SK-N-MC (cell line): ENCODE data around the gene SLC4A9.

ENCODE experiments used
- DNase-seq: peaks from one replicate; pipeline ENCODE4 v3.0.0-alpha.2; 2011; ENCODE audit warnings: low read depth, low spot score
- H3K27ac ChIP-seq: fragments of 200-600 bp; sonication (generic); 2 replicates; pipeline ENCODE4 v1.5.1; 2016; ENCODE audit warnings: mixed run types
- H3K36me3 ChIP-seq: fragments of 200-600 bp; sonication (generic); 2 replicates; pipeline ENCODE4 v1.6.1; 2017; ENCODE audit warnings: antibody characterized with exemption, low read length, mixed read lengths; ENCODE audit not compliant: insufficient read depth
- H3K4me3 ChIP-seq: fragments of 200-600 bp; sonication (generic); 2 replicates; pipeline ENCODE4 v1.5.1; 2016
- H3K9ac ChIP-seq: fragments of 200-600 bp; sonication (generic); 2 replicates; pipeline ENCODE4 v1.8.0; 2017; ENCODE audit warnings: mixed run types, mixed read lengths; ENCODE audit not compliant: insufficient read length
- H3K9me3 ChIP-seq: fragments of 200-600 bp; sonication (generic); 2 replicates; pipeline ENCODE4 v1.6.1; 2017; ENCODE audit warnings: low read depth, mild to moderate bottlenecking, antibody characterized with exemption, low read length, moderate library complexity, mixed read lengths
- EZH2 ChIP-seq: fragments of 200-600 bp; sonication (generic); IDR thresholded peaks from one replicate; pipeline ENCODE4 v1.6.1; 2017; ENCODE audit warnings: antibody characterized with exemption
- FOXP2 ChIP-seq: optimal IDR thresholded peaks from 2 replicates; pipeline ENCODE3; 2011; ENCODE audit warnings: mild to moderate bottlenecking, moderate library complexity; ENCODE audit not compliant: insufficient read depth; ENCODE audit errors: extremely low read length, control extremely low read depth
- POLR2AphosphoS5 ChIP-seq: IDR thresholded peaks from 2 replicates; pipeline ENCODE4 v1.6.1; 2012; ENCODE audit warnings: mild to moderate bottlenecking, low read depth, low read length, borderline replicate concordance

The SLC4A9 gene, protein sequence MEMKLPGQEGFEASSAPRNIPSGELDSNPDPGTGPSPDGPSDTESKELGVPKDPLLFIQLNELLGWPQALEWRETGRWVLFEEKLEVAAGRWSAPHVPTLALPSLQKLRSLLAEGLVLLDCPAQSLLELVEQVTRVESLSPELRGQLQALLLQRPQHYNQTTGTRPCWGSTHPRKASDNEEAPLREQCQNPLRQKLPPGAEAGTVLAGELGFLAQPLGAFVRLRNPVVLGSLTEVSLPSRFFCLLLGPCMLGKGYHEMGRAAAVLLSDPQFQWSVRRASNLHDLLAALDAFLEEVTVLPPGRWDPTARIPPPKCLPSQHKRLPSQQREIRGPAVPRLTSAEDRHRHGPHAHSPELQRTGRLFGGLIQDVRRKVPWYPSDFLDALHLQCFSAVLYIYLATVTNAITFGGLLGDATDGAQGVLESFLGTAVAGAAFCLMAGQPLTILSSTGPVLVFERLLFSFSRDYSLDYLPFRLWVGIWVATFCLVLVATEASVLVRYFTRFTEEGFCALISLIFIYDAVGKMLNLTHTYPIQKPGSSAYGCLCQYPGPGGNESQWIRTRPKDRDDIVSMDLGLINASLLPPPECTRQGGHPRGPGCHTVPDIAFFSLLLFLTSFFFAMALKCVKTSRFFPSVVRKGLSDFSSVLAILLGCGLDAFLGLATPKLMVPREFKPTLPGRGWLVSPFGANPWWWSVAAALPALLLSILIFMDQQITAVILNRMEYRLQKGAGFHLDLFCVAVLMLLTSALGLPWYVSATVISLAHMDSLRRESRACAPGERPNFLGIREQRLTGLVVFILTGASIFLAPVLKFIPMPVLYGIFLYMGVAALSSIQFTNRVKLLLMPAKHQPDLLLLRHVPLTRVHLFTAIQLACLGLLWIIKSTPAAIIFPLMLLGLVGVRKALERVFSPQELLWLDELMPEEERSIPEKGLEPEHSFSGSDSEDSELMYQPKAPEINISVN

DNA sequence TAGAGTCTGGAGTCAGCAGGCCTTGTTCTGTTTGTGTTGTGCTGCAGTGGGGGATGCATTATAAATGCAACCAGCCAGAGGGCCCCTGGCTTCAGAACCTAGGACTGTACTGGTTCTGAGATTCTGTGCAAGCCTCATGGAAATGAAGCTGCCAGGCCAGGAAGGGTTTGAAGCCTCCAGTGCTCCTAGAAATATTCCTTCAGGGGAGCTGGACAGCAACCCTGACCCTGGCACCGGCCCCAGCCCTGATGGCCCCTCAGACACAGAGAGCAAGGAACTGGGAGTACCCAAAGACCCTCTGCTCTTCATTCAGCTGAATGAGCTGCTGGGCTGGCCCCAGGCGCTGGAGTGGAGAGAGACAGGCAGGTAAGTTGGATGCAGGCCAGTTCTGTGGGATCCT is at the start of gene SLC4A9:
TSS of gene SLC4A9 (plus strand) at position 94 of the 400 bp plus-strand sequence. CDS start at position 137, 43 bp downstream.
- Histone ChIP-seq H3K4me3 (no peak within 1 kb of the TSS), H3K9me3 (no peaks in the 10 kb centered on the region), H3K36me3 (no peaks in the 10 kb centered on the region), H3K9ac (no peak within 1 kb of the TSS), H3K27ac (no peak within 1 kb of the TSS)
- DNase-seq, result no peak
- TF ChIP-seq POLR2AphosphoS5, result no peak
- no peak for TF ChIP-seq EZH2
- no peak for TF ChIP-seq FOXP2

DNA sequence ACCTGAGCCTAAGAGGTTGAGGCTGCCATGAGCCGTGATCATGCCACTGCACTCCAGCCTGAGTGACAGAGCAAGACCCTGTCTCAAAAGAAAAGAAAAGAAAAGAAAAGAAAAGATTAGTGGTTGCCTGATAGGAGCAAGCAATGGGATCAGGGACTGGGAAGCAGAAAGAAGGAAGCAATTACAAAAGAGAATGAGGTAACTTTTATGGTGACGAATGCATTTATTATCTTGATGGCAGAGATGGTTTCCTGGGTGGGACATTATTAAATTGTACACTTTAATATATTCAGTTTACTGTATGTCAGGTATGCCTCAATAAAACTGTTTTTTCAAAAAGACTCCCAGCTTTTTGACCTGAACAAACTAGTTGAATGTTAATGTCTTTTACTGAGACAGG is 49.6 kb upstream of the SLC4A9 start:
- no peak for TF ChIP-seq POLR2AphosphoS5
- TF ChIP-seq EZH2, result no peak
- no peak for TF ChIP-seq FOXP2
- no peak for DNase-seq
- Histone ChIP-seq H3K9me3 (no peaks in the 10 kb centered on the region), H3K9ac (no peak overlapping the region), H3K36me3 (no peaks in the 10 kb centered on the region), H3K4me3 (no peak overlapping the region), H3K27ac (no peak overlapping the region)

DNA sequence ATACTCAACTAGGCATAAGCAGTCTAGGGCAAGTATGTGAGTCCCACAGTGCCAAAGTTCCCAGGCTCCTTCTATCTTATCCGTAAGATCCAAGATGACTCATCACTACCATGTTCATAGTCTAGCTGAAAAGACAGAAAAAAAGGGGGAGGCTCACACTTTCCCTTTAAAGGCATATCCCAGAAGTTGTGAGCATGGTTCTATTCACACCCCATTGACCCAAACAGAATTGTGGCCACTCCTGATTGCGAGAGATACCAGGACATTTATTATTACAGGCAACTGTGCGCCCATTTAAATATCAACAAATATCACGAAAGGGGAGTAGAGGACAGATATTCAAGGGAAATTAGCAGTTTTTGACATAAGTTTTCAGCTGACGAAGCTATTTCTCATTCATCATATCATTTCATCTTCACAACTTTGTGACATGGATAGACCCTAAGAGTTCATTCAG is 49.0 kb upstream of the SLC4A9 start:
- H3K9ac ChIP-seq, result no peak overlapping the region

DNA sequence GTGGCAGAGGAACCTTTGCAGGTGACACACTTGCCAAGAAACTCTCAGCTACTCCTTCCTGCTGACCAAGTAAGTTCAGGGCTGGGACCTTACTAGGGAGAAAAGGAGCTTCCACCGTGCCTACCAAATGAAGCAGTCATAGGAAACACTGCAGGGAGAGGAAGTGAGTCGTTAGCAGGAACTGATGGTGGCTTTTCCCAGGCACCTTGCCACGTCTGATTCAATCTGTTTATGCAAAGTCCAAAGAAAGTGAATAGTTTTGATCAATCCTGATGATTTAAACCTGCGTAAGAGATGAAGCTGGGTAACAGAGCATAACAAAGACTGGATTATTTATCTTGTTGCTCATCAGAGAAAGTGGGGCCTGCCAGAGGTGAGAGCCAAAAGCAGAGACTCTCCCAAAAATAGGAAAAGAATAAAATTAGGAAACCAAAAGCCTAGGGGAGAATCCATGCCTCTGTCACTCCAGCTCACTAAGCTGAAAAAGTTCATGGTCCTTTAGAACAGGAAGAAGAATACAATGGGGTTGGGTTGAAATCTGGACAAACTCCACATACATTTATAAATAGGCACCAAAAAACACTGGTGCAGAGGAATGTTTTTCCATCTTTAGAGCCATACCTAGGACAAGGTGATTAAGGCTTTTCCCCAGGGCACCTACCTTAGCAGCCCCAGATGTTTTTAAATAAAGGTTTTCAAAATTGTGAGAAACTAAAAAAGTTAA is 47.8 kb upstream of the SLC4A9 start:
- H3K9ac ChIP-seq, result no peak overlapping the region
- no peak for DNase-seq
- no peak for TF ChIP-seq FOXP2
- TF ChIP-seq POLR2AphosphoS5, result no peak
- TF ChIP-seq EZH2, result no peak

More for the DNA sequence above, 49.0 kb upstream of the SLC4A9 start:
- no peaks in the 10 kb centered on the region for H3K9me3 ChIP-seq
- TF ChIP-seq FOXP2 (no peak), EZH2 (no peak), POLR2AphosphoS5 (no peak)
- no peak overlapping the region for H3K4me3 ChIP-seq
- H3K27ac ChIP-seq, result no peak overlapping the region
- DNase-seq, result no peak
- no peaks in the 10 kb centered on the region for H3K36me3 ChIP-seq

DNA sequence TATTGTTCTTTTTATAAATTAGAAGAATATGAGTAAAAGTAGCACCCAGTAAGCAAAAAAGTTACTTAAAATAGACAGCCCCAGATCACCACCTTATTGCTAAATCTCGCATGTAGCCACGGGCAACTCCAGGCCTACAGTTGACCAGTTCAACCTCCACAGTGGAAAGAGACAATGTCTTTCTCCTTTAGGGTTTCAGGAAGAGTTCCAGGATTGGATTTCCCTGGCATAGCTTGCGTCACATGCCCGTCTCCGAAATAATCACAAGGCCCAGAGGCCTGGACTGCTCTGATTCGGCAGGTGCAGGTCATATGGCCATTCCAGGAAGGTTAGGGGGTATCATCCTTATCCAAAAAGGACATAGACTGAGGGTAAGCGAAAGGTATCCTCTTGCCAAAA is 47.2 kb upstream of the SLC4A9 start:
- Histone ChIP-seq H3K9ac (no peak overlapping the region), H3K4me3 (no peak overlapping the region), H3K27ac (no peak overlapping the region), H3K36me3 (no peaks in the 10 kb centered on the region), H3K9me3 (no peaks in the 10 kb centered on the region)
- TF ChIP-seq POLR2AphosphoS5 (no peak), EZH2 (no peak), FOXP2 (no peak)
- no peak for DNase-seq

More for the DNA sequence above, 47.8 kb upstream of the SLC4A9 start:
- Histone ChIP-seq H3K9me3 (no peaks in the 10 kb centered on the region), H3K27ac (no peak overlapping the region), H3K4me3 (no peak overlapping the region), H3K36me3 (no peaks in the 10 kb centered on the region)

DNA sequence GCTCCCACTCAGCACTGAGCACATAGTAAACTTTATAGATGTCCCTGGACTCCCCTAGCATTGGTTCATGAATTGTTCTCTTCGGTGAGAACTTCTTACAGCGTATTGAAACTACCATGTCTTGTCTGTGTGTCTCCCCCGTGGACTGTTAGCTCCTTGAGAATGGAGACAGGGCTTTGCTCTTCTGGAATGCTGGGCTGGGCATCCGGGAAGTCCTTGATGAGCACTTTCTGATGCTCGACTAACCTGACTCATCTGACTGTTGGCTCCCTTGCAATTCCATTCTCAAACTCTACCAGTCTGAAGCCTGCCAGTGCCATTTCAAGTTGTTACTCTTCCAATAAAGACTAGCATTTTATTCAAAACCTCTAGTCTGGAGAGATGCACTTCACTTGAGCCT is 42.1 kb upstream of the SLC4A9 start:
- Histone ChIP-seq H3K27ac (no peak overlapping the region), H3K9me3 (no peaks in the 10 kb centered on the region), H3K9ac (no peak overlapping the region), H3K4me3 (no peak overlapping the region), H3K36me3 (no peaks in the 10 kb centered on the region)
- TF ChIP-seq EZH2, result no peak
- no peak for TF ChIP-seq POLR2AphosphoS5
- no peak for TF ChIP-seq FOXP2
- DNase-seq, result no peak

DNA sequence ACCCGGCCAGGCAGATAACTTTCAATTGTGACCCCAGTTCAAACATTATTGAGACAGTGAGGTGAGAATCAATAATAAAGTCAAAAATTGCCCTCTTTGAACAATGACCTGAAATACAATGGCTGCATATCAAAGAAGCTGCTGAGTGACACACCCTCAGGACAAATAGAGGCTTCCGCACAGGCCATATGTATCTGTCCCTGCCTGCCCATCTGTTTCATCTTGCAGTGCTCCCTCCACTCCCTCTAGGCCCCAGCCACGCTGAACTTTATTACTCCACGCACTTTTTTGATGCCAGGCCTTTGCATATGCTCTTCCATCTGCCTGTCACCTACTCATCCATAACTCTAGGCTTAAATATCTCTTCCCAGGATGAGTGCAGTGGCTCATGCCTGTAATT is 41.2 kb upstream of the SLC4A9 start:
- Histone ChIP-seq H3K4me3 (no peak overlapping the region), H3K36me3 (no peaks in the 10 kb centered on the region), H3K9me3 (no peaks in the 10 kb centered on the region), H3K27ac (no peak overlapping the region), H3K9ac (no peak overlapping the region)
- TF ChIP-seq EZH2 (no peak), POLR2AphosphoS5 (no peak), FOXP2 (no peak)
- DNase-seq, result no peak

DNA sequence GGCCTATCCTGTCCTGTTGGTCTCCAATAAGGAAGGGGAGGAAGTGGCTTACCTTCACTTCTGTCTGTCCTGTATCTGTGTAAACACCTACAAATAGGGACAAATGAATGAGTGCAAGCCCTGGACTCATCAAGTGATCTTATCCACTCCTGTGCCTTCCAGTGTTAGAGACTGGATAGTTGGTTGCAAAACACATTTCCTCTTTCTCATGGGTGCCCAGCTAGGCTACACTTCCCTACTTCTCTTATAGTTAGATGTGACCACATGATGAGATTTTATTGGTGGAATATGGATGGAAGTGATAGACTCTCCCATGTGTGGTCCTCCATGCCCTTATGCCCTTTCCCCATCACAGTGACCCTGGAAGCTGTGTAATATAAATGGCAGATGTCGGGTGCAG is 40.2 kb upstream of the SLC4A9 start:
- no peak overlapping the region for H3K4me3 ChIP-seq
- no peak overlapping the region for H3K9ac ChIP-seq
- no peak for DNase-seq
- no peak overlapping the region for H3K27ac ChIP-seq
- H3K36me3 ChIP-seq, result no peaks in the 10 kb centered on the region
- no peaks in the 10 kb centered on the region for H3K9me3 ChIP-seq
- TF ChIP-seq POLR2AphosphoS5 (no peak), FOXP2 (no peak), EZH2 (no peak)
